Stimulated activated CD4-positive, alpha-beta T cell treated with anti-CD3 and anti-CD28 coated beads, TNF-alpha, amount 100 ng/mL, for 24 hours (primary cell): Measurements from ENCODE around the gene TGFBR3.
"Not testable (repeated sequence)": the region's sequence is repeated elsewhere in the genome, so short reads cannot be mapped to it uniquely, and the experiment has no call there.

ENCODE experiments used
- DNase-seq, 3 experiments: peaks; one replicate each; pipeline ENCODE4 v3.0.0-alpha.2; 2020; ENCODE audit warnings: low read depth in 3 of 3

Gene TGFBR3

DNA sequence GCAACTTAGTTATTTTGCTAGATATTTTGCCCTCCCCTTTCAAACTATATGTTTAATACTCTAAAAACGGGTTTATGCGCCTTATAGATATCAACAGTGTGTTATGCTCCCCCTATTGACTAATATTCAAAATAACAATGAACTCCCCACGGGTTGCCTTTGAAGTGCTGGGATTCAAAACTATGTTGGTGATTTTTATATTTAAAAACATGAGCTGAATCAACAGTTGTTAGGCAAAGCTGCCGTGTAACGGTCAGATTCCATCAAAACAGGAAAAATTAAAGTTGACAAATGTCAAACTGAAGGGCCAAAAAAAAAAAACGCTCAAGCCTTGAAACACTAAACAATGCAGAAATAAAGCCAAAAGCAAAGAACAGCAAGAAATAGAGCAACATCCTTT lies 2.5 kb downstream of the TGFBR3 start:
- DNase-seq = no peak

DNA sequence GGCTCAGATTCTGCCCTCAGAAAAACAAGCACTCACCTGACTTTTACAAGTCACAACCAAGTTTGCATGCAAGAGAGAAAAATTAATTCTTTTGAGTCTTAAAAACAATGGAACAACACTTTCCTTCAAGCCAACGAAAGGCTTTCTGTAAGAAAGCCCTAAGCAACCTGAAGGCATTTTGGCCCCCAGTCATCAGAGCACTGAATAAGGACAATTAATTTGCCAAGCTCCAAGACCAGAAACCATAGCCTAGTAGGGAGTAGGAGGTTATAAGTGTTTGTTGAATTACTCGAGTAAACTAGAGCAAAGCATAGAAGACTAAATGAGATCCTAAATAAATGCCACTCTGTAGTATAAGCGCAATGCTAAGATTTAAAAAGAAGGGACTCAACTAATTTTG lies 4.7 kb downstream of the TGFBR3 start:
- no peak for DNase-seq

DNA sequence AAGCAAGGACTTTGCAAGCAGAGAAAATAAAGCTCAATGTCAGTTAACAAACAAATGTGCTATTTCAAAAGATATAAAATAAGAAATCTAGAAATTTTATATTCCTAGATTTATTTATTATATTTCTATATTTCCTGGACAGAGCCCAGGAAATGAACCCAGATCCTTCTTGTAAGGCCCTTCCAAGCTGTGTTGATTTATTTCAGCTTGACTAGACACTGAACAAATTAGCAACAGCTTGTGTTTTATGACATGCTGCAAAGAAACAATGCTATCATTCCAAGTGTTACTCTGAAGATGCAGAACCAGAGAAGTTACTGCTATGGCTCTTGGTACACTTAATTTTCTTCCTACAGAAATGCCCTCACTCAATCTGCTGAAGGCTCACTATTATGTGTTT lies 6.2 kb downstream of the TGFBR3 start:
- DNase-seq = no peak

DNA sequence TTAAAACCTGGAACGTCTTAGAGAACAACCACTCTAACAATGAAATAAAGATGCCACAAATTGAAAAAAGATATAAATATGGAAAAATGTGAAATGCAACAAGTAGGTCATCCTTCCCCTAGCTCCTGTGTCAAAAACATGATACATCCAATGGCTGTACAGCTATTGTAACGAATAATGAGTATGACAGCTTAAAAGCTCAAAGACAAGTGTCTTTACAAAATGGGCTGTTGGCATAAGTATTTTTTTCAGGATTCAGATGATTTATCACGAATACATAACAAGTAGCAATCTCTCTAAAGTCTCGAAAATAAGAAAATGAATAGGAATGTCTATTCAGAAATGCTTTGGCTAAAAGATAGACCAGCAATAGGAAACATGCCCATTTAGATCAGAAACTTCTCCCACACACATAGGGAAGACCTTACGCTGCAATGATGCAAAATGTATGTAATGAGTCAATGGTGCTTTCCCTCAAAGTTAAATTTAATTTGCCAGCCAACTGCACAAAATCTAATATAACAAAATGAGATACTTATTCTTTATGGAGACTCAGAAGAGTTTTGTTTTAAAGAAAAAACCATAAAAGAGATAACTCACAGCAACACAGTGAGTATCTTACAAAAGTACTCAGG lies 8.3 kb downstream of the TGFBR3 start:
- DNase-seq = no peak

DNA sequence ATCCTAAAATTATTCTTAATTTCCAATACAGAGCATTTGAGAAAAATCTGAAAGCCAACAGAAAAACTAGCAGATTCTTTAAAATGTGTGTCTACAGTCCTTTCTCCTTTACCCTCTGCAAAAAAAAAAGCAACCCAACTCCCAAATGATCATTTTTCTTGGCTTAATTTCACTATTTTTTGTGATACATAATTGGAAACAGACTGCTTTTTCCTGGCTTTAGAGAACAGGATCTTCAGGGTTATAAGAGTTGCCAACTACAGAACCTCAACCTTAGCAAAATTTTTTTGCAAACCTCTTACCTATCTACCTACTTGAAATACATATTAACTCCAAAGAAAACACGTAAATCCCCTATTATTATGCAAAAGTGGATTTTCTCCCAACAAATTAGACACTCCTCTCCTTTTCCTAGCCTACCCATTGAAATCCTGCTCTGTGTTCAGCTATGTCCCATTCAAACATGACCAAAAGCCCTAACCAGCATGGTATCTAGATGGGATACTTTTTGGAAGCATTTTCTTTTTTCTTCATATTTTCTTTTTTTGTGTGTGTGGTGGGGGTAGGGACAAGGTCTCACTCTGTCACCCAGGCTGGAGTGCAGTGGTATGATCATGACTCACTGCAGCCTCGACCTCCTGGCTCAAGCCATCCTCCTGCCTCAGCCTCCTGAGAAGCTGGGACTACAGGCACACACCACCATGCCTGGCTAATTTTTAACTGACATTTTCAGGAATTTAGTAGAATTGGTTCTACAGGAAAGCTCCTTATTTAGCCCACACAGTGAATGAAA lies 9.0 kb downstream of the TGFBR3 start:
- DNase-seq = no peak

DNA sequence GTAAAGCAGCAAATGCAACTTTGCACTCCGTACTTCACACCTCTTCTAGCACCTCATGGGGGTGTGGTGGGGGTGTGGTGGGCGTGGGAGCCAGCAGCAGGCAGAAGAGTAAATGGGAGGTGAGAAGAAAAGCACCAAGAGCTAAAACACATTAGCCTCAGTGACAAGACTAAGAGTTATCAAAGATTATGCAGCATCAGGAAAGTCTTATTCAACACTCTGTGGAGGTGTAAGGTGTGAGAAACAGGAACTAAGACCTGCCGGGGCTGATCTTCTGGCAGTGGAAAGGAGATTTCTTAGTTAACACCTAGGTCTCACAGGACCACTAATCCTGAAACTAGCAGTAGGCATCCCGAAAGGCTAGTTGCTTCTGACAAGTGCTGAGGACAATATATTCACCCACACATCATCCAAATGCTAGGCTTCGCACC lies 9.9 kb downstream of the TGFBR3 start:
- peak in 1 of 3 experiments; percentile 57 for DNase-seq

DNA sequence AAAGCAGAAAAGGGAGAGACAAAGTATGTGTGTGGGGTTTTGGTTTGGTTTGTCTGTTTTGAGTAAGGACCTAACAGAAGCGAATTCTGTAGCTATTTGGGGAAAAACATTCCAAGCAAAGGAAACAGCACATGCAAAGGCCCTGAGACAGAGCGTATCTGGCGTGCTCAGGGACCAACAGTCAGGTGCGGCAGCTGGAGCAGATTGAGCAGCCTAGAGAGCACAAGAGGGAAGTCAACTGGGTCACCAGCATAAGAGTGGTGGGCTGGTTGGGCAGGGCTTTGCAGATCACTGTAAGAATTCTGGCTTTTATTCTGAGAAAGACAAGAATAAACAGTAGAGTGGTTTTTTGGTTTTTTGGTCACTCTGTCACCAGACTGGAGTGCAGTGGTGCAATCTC lies 11.8 kb downstream of the TGFBR3 start:
- DNase-seq = no peak

DNA sequence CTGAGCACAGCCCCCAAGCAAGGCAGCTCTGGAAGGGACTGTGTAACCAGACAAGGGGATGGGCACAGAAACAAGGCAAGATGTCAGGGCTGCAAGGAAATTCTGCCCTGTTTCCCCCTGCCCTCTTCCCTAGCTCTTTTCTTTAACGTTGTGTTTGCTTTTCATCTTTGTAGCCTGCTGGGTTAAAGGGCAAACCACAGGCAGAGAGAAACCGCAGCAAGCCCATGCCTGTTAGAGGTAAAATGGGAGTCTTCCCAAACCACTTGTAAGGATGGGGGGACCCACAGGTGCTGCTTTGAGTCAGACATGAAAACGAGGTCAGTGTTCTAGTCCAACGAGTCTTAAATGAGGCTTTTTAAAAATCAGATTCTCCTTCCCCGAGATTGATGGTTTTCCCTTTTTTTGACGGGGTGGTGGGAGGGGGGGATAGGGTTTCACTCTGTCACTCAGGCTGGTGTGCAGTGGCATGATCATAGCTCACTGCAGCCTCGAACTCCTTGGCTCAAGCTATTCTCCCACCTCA lies 13.3 kb downstream of the TGFBR3 start:
- peak in 1 of 3 experiments; percentile 47 for DNase-seq

DNA sequence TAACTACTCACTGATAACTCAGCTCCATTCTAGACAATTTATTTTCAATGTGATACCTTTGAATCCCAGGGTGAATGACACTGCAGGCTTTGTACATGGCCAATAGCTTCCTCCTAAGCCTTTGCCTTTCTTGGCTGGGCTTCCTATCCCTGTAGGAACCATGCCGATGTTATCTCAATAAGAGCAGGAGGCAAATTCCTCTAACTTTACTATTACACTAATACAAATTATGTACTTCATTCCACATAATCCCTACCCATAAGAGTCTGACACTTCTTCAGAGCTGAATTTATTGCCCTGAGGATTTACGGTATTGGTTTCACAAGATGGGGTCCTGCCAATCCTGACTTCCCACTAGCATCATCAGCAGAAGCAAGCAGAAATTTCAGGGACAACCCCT lies 14.0 kb downstream of the TGFBR3 start:
- no peak for DNase-seq

DNA sequence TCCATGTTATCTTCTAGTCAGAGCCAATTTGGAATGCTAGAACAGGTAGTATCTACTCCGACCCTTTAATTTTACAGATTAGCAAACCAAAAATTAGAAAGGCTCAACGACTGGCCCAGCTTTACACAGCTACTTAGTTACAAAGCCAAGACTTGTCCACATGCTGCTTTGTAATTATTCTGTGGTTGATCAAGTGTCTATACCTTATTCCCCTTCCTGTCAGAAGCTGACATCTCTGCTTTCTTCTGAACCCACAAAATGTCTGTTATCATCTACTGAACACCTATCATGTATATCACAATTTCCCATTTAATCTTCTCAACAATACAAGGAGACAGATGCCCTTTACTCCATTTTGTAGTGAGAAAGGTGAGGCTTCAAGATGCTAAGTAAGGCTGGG lies 15.6 kb downstream of the TGFBR3 start:
- no peak for DNase-seq

DNA sequence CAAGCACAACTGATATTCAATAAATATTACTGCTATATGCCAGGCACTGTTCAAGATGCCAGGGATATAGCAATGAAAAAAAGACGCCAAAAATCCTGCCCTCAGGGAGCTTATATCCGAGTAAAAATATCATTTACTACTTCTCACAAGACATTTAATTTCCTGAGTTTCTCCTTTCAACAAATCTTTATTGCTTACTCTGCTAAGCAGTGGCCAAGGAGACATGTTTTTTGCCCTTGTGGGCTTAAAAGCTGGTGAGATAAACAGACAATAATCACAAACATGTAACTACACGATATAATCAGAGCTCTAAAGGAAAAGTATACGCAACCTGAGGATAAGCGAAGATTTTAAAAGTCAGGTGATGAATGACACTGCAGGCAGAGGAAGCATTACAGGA lies 19.5 kb downstream of the TGFBR3 start:
- DNase-seq = no peak

DNA sequence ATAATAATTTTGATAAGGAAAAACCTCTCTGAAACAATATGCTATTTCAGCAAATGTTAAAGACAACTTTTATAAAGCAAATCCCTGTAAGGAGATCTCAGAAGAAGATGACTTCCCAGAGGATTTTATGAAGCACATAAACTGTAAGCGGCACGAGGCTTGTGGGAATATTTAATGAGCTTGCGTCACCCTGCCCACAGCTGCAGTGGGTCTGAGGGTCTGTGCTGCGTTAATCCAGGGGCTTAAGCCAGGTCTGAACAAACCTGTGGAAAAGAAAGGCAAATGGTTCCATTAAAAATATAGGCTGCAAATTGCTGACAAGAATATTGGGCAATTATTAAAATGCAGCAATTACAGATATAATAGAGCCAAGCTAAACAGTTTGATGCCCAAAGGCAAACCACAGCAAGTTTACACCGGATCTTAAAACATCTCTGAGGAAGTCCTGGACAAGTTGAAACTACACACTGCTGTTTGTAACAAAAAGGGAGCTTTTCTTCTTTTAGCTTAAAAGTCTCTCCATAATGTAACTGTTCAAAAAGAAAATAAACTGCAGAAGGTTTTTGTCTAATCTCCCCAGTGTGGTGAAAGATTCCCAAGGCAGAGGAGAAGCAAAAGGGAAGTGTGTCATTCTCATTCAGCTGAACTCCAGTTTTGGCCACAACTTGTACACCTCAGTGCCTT lies 21.8 kb downstream of the TGFBR3 start:
- DNase-seq = no peak

DNA sequence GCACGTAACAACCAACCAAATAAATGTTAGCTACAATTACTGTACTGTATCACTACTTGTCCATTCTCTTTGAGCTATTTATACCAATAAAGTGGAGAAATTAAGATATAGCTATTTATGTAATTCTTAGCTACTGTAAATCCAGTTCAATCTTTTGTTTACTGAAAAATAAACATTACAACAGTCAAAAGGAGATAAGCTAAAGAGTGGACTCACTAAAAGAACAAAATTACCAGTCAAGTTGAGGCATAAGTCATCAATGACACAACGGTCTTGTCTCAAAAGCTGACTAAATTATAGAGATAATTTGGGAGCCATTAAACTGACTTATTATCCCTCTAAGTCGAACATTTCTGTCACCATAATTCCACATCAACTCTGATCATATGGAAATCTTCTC lies 22.5 kb downstream of the TGFBR3 start:
- no peak for DNase-seq

DNA sequence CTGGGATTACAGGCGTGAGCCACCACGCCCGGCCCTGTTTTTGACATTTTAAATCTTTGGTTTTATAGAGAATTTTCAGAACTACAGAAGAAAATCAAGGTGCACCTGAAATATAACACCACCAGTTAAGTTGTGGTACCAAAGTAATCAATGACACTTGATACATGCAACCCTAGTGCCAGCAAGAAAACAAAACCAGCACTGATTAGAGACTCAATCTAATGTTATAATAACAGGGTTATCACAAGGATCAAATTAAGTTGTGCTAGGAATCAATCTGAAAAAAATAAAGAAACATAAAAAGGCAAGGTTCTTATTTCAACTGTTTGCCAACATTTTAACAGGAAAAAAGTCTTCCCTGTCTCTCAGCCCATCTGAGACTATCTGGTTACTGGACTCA lies 23.8 kb downstream of the TGFBR3 start:
- DNase-seq = no peak

DNA sequence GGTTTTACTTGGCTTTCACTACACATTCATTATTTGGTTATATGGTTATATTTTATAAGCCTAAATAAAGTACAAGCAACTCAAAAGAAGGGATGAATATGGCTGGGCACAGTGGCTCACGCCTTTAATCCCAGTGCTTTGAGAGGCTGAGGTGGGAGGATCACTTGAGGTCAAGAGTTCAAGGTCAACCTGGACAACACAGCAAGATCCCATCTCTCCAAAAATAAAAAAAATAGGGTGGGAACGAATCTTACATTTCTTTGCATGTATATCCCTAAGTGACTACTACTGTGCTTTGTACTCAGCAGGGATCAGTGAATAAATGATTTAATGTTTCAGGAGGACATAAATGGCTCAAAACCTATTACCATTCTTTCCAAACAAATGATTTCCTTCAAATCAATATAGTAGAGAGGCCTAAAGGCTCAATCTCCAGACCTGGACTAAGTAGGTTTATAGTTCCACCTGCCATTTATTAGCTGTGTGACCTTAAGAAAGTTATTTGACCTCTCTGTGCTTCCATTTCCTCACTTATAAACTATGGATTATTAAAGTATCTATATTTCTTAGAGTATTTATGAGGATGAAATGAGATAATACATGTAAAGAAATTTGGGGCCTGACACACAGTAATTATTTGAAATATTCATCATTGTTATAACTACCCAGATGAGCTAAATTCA lies 28.3 kb downstream of the TGFBR3 start:
- DNase-seq = no peak

DNA sequence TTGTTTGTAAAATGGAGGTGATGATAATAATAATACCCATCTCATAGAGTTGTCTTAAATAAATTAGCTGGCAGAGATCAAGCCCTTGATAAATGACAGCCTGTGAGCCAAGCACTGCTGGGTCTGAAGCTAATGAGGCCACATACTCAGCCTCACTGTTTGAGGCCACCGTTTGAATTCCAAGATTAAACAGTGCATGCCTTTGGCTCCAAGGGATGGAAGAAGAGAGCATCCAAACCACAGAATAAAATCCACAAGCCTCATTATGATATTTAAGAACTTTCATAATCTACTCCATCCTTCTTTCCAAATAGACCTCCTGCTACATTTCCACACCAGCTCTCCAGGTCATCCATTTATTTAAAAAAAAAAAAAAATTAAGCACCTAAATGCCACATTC lies 29.0 kb downstream of the TGFBR3 start:
- no peak for DNase-seq

DNA sequence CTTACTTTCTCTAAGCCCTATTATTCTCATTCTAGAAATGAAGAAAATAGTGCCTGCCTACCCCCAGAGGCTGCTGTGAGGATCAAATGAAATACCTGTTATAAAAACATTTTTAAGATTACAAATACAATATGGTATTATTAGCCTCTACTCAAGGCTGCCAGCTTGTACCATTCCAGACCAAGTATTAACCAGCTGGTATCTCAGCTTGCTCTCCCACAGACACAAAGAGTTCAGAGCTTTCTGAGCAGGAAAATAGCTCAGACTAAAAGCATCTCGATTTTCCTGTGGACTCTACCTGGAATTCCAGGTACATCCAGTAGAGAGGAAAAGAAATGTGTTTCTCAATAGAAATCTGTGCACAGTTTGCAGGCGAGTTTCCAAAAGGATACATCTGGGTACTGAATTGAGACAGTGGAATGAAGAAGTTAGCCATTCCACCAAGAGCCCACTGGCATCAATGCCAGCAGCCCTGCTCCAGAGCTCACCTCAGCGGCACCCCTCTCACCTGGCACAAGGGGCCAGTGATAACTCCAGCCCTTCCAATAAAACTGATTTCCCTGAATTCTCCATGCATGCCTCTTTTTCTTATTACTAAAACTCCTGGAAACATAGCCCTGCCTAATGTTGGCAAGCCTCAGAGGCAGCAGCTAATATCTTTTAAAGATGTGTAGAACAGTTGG lies 31.0 kb downstream of the TGFBR3 start:
- no peak for DNase-seq

DNA sequence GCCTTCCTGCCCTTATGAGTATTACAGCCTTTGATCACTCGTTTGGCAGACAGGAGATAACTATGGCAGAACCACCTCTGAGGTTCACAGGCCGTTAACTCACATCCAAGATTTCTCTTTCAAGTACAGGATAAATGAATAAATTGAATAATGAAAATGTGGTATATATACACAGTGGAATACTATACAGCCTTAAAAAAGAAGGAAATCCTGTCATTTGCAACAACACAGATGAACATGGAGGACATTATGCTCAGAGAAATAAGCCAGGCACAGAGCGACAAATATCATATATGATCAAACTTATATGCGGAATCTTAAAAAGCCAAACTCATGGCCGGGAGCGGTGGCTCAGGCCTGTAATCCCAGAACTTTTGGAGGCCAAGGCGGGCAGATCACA lies 32.6 kb downstream of the TGFBR3 start:
- no peak for DNase-seq

DNA sequence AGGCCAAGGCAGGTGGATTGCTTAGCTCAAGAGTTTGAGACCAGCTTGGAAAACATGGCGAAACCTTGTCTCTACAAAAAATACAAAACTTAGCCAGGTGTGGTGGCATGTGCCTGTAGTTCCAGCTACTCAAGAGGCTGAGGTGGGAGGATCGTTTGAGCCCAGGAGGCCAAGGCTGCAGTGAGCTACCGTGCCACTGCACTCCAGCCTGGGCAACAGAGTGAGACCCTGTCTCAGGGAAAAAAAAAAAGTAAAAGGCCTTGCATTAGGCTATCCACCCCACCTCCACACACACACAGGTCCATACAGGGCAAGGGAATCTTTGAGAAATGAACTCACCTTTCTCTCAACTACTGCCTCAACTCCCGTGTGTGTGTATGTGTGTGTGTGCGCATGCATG lies 33.9 kb downstream of the TGFBR3 start:
- not testable (repeated sequence) for DNase-seq

DNA sequence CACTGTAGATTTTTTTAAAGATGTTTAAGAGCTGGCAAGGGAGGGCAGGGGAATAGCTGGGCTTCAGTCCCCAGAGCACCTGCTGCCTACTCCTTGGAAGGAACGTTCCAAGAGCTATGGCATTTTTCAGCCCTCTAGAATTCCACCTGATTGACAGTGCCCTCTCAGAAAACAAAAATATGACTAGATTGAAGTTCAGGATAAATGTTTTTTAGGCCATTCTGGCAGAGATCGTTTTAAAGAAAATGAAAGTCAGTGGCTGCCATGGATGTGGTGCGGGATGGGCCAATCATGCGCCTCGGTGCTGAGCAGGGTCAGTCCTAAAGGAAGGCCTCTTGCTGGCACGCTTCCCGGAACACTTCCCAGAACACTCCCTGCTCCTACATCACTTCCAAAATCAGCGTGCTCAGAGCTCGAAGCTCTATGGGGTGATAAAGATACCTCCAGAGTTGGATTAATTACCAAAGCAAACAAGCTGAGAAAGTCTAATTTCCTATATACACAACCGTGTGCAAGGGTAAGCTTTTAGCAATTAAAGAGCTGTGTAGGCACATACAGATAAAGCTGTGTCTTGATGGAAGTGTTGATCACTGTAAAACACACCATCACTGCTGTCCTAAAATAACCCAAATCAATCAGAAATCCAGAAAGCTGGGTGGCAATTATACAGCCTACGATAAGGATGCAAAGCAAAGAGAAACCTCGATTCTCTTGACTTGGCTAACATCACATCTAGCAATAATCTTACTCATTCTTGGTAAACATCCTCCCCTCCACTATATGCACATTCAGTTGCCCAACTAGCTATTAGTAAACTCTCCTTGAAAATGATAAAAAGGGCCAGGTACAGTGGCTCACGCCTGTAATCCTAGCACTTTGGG lies 34.6 kb downstream of the TGFBR3 start:
- DNase-seq = no peak

DNA sequence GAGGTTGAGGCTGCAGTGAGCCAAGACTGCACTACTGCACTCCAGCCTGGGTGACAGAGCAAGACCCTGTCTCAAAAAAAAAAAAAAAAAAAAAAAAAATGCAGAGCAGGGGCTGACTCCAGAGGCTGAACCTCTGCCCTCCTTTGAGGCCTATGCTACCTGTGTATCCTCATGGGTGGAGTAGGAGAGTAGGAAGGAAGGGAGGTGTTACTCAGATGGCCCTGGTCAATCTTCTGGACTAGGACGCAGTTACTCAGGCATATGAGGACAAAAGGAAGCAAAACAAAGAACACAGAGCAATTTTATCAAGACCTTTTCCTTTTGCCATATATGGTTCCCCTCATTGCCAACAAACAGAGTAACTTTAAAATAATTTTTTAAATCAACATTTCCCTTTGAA lies 35.2 kb downstream of the TGFBR3 start:
- DNase-seq = no peak
